H1 (cell line): ENCODE measurements around the gene SPATA25. TPM values are rescaled to one million over a fixed set of nuclear protein-coding genes. Genes with fewer than 3 reads are reported as not detected.

Experiments
- CTCF ChIA-PET: fragments of 300-600 bp; sonication (Branson Sonifier 250); formaldehyde crosslinking; loops from one replicate; lab custom pipeline; 2021; ENCODE audit not compliant: partially characterized antibody; lab: Charles Lee
- POLR2A ChIA-PET: fragments of 300-600 bp; sonication (Branson Sonifier 250); formaldehyde crosslinking; loops from one replicate; lab custom pipeline; 2021; ENCODE audit warnings: inconsistent platforms; ENCODE audit not compliant: partially characterized antibody; lab: Charles Lee
- DNase-seq, 2 experiments: peaks; one replicate each; pipeline versions ENCODE4 v3.0.0 to v3.0.0-alpha.2; 2010 to 2022; ENCODE audit warnings: low spot score in 2 of 2, low read depth in 1 of 2, mixed read lengths in 1 of 2
- FAIRE-seq: peaks from 2 replicates; lab custom pipeline; 2011; peaks lifted over from hg19 to GRCh38; lab: Jason Lieb, UNC
- H2AFZ ChIP-seq: 2 replicates; pipeline ENCODE4 v1.8.1; 2012; ENCODE audit warnings: low read length, inconsistent platforms
- H2AK5ac ChIP-seq: 2 replicates; pipeline ENCODE4 v1.6.1; 2013; ENCODE audit warnings: low read depth, low read length
- H2BK120ac ChIP-seq: replicated peaks from 2 replicates; pipeline ENCODE3; 2013; ENCODE audit warnings: low read depth, low read length, inconsistent platforms
- H2BK12ac ChIP-seq: 2 replicates; pipeline ENCODE4 v1.6.1; 2013; ENCODE audit warnings: low read depth, low read length
- H2BK15ac ChIP-seq: 2 replicates; pipeline ENCODE4 v1.6.1; 2013; ENCODE audit warnings: low read length
- H2BK20ac ChIP-seq: 2 replicates; pipeline ENCODE4 v1.6.1; 2013; ENCODE audit warnings: low read length
- H2BK5ac ChIP-seq: 2 replicates; pipeline ENCODE4 v1.6.1; 2013; ENCODE audit warnings: low read depth, low read length
- H3K14ac ChIP-seq: 2 replicates; pipeline ENCODE4 v1.6.1; 2013; ENCODE audit warnings: inconsistent platforms; ENCODE audit not compliant: insufficient read length
- H3K18ac ChIP-seq: 2 replicates; pipeline ENCODE4 v1.6.1; 2013; ENCODE audit warnings: low read length; ENCODE audit errors: extremely low read depth
- H3K23ac ChIP-seq: 2 replicates; pipeline ENCODE4 v1.6.1; 2013; ENCODE audit warnings: inconsistent platforms; ENCODE audit not compliant: insufficient read length
- H3K23me2 ChIP-seq: 2 replicates; pipeline ENCODE4 v1.6.1; 2013; ENCODE audit warnings: low read depth, low read length
- H3K27ac ChIP-seq: 2 replicates; pipeline ENCODE4 v1.6.1; 2011; ENCODE audit warnings: low read depth, low read length, inconsistent platforms
- H3K27me3 ChIP-seq, 4 experiments: replicated peaks in 1 of 4; 1 replicate in 1 of 4; 2 replicates in 3 of 4; pipeline versions ENCODE4 v1.6.1 to v1.8.1; 2011 to 2013; ENCODE audit warnings: low read length in 3 of 4, mild to moderate bottlenecking in 3 of 4, inconsistent platforms in 2 of 4, mixed read lengths in 2 of 4, moderate library complexity in 1 of 4; ENCODE audit not compliant: control insufficient read depth in 3 of 4, insufficient read depth in 3 of 4; ENCODE audit errors: extremely low read depth in 1 of 4
- H3K36me3 ChIP-seq, 4 experiments: 2 replicates each; pipeline versions ENCODE4 v1.6.1 to v1.8.1; 2011 to 2013; ENCODE audit warnings: mild to moderate bottlenecking in 4 of 4, low read length in 3 of 4, moderate library complexity in 2 of 4, control low read depth in 1 of 4, inconsistent platforms in 1 of 4; ENCODE audit not compliant: insufficient read depth in 4 of 4, control insufficient read depth in 2 of 4
- H3K4ac ChIP-seq: replicated peaks from 2 replicates; pipeline ENCODE3; 2013; ENCODE audit warnings: low read length, low read depth, mixed read lengths, inconsistent platforms; ENCODE audit not compliant: insufficient read length
- H3K4me1 ChIP-seq, 4 experiments: replicated peaks in 1 of 4; 1 replicate in 1 of 4; 2 replicates in 3 of 4; pipeline versions ENCODE4 v1.6.1 to v1.8.1; 2011 to 2013; ENCODE audit warnings: low read length in 3 of 4, inconsistent platforms in 2 of 4, mixed read lengths in 1 of 4; ENCODE audit not compliant: insufficient read depth in 4 of 4, control insufficient read depth in 3 of 4
- H3K4me2 ChIP-seq, 2 experiments: 2 replicates each; pipeline versions ENCODE4 v1.6.1 to v1.8.1; 2011 to 2013; ENCODE audit warnings: low read depth in 2 of 2, low read length in 2 of 2, control low read depth in 1 of 2, inconsistent platforms in 1 of 2, mild to moderate bottlenecking in 1 of 2; ENCODE audit not compliant: insufficient read depth in 1 of 2
- H3K4me3 ChIP-seq, 4 experiments: fragments of 200-600, 300-600 bp in 1 of 4; sonication (generic), shearing (Covaris generic), sonication (Bioruptor Twin) in 1 of 4; 2 replicates each; pipeline versions ENCODE4 v1.5.1 to v1.8.1; 2011 to 2016; ENCODE audit warnings: low read length in 4 of 4, low read depth in 3 of 4, control low read depth in 2 of 4, inconsistent platforms in 2 of 4, mild to moderate bottlenecking in 2 of 4, mixed read lengths in 1 of 4, moderate library complexity in 1 of 4; ENCODE audit not compliant: insufficient read depth in 2 of 4; ENCODE audit errors: extremely low read depth in 1 of 4
- H3K56ac ChIP-seq: replicated peaks from 2 replicates; pipeline ENCODE3; 2013; ENCODE audit warnings: low read depth, mild to moderate bottlenecking, mixed read lengths, low read length, inconsistent platforms; ENCODE audit not compliant: insufficient read length
- H3K79me1 ChIP-seq: 2 replicates; pipeline ENCODE4 v1.6.1; 2013; ENCODE audit warnings: low read depth, low read length, control low read depth
- H3K79me2 ChIP-seq, 2 experiments: 2 replicates each; pipeline versions ENCODE4 v1.6.1 to v1.8.1; 2012 to 2013; ENCODE audit warnings: low read length in 2 of 2, mild to moderate bottlenecking in 2 of 2, inconsistent platforms in 1 of 2; ENCODE audit not compliant: insufficient read depth in 2 of 2, control insufficient read depth in 1 of 2
- H3K9ac ChIP-seq, 4 experiments: replicated peaks in 1 of 4; 1 replicate in 1 of 4; 2 replicates in 3 of 4; pipeline versions ENCODE4 v1.6.1 to v1.8.1; 2011 to 2013; ENCODE audit warnings: low read depth in 3 of 4, low read length in 3 of 4, control low read depth in 2 of 4, mild to moderate bottlenecking in 2 of 4, moderate library complexity in 2 of 4, inconsistent platforms in 1 of 4; ENCODE audit errors: extremely low read depth in 1 of 4
- H3K9me3 ChIP-seq, 2 experiments: 2 replicates each; pipeline versions ENCODE4 v1.6.1 to v1.8.1; 2012 to 2013; ENCODE audit warnings: mild to moderate bottlenecking in 2 of 2, moderate library complexity in 2 of 2, control low read depth in 1 of 2, inconsistent platforms in 1 of 2, low read depth in 1 of 2, low read length in 1 of 2, mixed read lengths in 1 of 2; ENCODE audit not compliant: insufficient read depth in 2 of 2
- H4K20me1 ChIP-seq, 2 experiments: replicated peaks in 1 of 2; 2 replicates each; pipeline versions ENCODE3 to v1.8.1; 2011 to 2013; ENCODE audit warnings: inconsistent platforms in 2 of 2, low read length in 2 of 2, mild to moderate bottlenecking in 1 of 2; ENCODE audit not compliant: insufficient read depth in 2 of 2, control insufficient read depth in 1 of 2
- H4K5ac ChIP-seq: 2 replicates; pipeline ENCODE4 v1.6.1; 2013; ENCODE audit warnings: low read length, low read depth, mixed read lengths, inconsistent platforms; ENCODE audit not compliant: insufficient read length
- H4K8ac ChIP-seq: 2 replicates; pipeline ENCODE4 v1.8.0; 2013; ENCODE audit warnings: mild to moderate bottlenecking, moderate library complexity, low read length, inconsistent platforms; ENCODE audit not compliant: insufficient read depth; ENCODE audit errors: extremely low read depth
- H4K91ac ChIP-seq: replicated peaks from 2 replicates; pipeline ENCODE3; 2013; ENCODE audit warnings: low read length, mixed read lengths, inconsistent platforms; ENCODE audit not compliant: insufficient read length
- CTBP2 ChIP-seq: IDR thresholded peaks from 2 replicates; pipeline ENCODE4 v1.7.0; 2011; ENCODE audit warnings: borderline replicate concordance, mild to moderate bottlenecking, moderate library complexity, mixed read lengths, low read length; ENCODE audit not compliant: insufficient read depth, insufficient read length
- POLR2A ChIP-seq, 2 experiments: IDR thresholded peaks; 1 replicate in 1 of 2; 2 replicates in 1 of 2; pipeline ENCODE4 v1.6.1; 2011; ENCODE audit warnings: low read depth in 2 of 2, low read length in 2 of 2, mild to moderate bottlenecking in 2 of 2; ENCODE audit errors: control extremely low read depth in 1 of 2
- POLR2AphosphoS5 ChIP-seq: IDR thresholded peaks from 2 replicates; pipeline ENCODE4 v1.6.1; 2011; ENCODE audit warnings: low read depth, low read length
- WGBS, 2 experiments: shearing (Covaris generic) in 1 of 2; methylation state at CpG; one replicate each; pipeline versions ENCODE4 v1.1.6 to v1.1.7; 2013 to 2015; ENCODE audit warnings: low lambda C conversion rate in 2 of 2, mixed read lengths in 2 of 2, inconsistent platforms in 1 of 2, low coverage in 1 of 2, missing lambda C conversion rate in 1 of 2; ENCODE audit not compliant: insufficient replicate concordance in 2 of 2, insufficient coverage in 1 of 2, insufficient read length in 1 of 2; ENCODE audit errors: extremely low coverage in 1 of 2, missing lambda C conversion rate in 1 of 2; 5-methylcytosine and 5-hydroxymethylcytosine counted together
- polyA plus RNA-seq, 7 experiments: library from polyadenylated mRNA; depleted of rRNA in 3 of 7; stranded (reverse) in 5 of 7; unstranded in 2 of 7; fragments of >200 nt in 5 of 7; fragments of 200-250 nt in 2 of 7; gene quantifications; 1 replicate in 5 of 7; 2 replicates in 1 of 7; 4 replicates in 1 of 7; pipeline versions ENCODE4 v1.2.1 to v1.2.3, GENCODE V29; 2011 to 2013; ENCODE audit warnings: missing spikeins in 2 of 7, mixed read lengths in 2 of 7
- total RNA-seq: library from RNA; stranded (reverse); fragmentation: NEBNext Ultra II Directional; extraction: Animal tissue kit (Norgen Biotek cat#: 25700); gene quantifications from 2 replicates; pipeline ENCODE4 v1.2.1, GENCODE V29; 2021

SPATA25 gene
- total and polyA plus RNA-seq, 2 of the 8 experiments (the other 6 are each of a cell fraction or from before 2014, with no cell fraction given): 2.0 to 3.0 TPM

DNA sequence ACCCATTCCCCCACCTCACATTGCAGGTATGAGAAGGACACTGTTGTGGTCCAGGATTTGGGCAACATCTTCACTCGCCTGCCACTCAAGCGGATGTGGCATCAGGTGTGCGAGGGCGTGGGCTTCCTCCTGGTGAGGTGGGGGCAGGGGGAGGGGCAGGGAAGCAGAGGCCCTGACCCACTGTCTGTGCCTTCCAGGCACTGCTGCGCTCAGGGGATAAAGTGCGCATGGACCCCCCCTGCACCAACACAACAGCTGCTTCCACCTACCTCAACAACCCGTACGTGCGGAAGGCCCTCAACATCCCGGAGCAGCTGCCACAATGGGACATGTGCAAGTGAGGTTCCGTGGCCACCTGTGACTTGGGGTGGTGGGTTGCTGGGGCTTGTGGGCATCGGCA is 7.4 kb upstream of the SPATA25 start:
- TF ChIP-seq POLR2A (IDR thresholded peaks at IDR 0.05; ENCODE audit: control extremely low read depth in 1 of 2, low read depth in 2 of 2, low read length in 2 of 2) (peak in 1 of 2 experiments; percentile 57; a peak in 1 of 3 replicates), CTBP2 (no peak), POLR2AphosphoS5 (peak; percentile 64; the same call in 1 of the 2 replicates)
- Histone ChIP-seq H4K91ac (no peak overlapping the region), H2BK15ac (no peak overlapping the region), H2BK120ac (no peak overlapping the region), H3K79me2 (no peaks in the 10 kb centered on the region), H2AFZ (no peak overlapping the region), H3K9me3 (no peaks in the 10 kb centered on the region), H2AK5ac (no peak overlapping the region), H4K5ac (no peak overlapping the region), H2BK12ac (no peak overlapping the region), H3K36me3 (peaks cover 9 to 29% (median 24%) of the 10 kb centered on the region in 4 experiments), H4K8ac (no peak overlapping the region; the same call in 1 of the 2 replicates), H3K4me1 (peaks cover 0 to 10% (median 6%) of the 10 kb centered on the region in 4 experiments; a peak in 6 of 7 replicates), H2BK5ac (no peak overlapping the region), H3K4ac (no peak overlapping the region), H3K56ac (no peak overlapping the region), H3K14ac (no peak overlapping the region), H3K9ac (no peak overlapping the region), H2BK20ac (no peak overlapping the region), H3K23ac (no peak overlapping the region), H3K79me1 (no peaks in the 10 kb centered on the region; the same call in 1 of the 2 replicates), H3K4me2 (no peak overlapping the region), H3K4me3 (no peak overlapping the region), H3K27me3 (no peaks in the 10 kb centered on the region), H3K18ac (no peak overlapping the region), H3K27ac (no peak overlapping the region), H4K20me1 (peaks cover 0 to 13% of the 10 kb centered on the region in 2 experiments), H3K23me2 (peaks cover 15% of the 10 kb centered on the region; the same call in 1 of the 2 replicates)
- 88% methylated on average over 11 of the region's 12 CpGs; no CpG with 5 or more reads in 1 of the 2 experiments for WGBS, 2 experiments
- FAIRE-seq: no peak
- CTCF ChIA-PET: interaction anchor here (4.1 to 5.6 kb wide), 2 partner anchors 7 to 67 kb away, joined by 15 to 24 read pairs; no protein-coding TSS in a partner anchor
- DNase-seq: no peak
- POLR2A ChIA-PET: interaction anchor here (0.7 to 11.2 kb wide), 10 partner anchors 9 to 67 kb away, joined by 3 to 172 read pairs (median 4); partner anchors contain the start of genes ACOT8, PLTP and ZSWIM1
